ENCODE data around the gene GKAP1.
"Not testable (repeated sequence)": the region's sequence is repeated elsewhere in the genome, so short reads cannot be mapped to it uniquely, and the experiment has no call there.

GKAP1 gene

DNA sequence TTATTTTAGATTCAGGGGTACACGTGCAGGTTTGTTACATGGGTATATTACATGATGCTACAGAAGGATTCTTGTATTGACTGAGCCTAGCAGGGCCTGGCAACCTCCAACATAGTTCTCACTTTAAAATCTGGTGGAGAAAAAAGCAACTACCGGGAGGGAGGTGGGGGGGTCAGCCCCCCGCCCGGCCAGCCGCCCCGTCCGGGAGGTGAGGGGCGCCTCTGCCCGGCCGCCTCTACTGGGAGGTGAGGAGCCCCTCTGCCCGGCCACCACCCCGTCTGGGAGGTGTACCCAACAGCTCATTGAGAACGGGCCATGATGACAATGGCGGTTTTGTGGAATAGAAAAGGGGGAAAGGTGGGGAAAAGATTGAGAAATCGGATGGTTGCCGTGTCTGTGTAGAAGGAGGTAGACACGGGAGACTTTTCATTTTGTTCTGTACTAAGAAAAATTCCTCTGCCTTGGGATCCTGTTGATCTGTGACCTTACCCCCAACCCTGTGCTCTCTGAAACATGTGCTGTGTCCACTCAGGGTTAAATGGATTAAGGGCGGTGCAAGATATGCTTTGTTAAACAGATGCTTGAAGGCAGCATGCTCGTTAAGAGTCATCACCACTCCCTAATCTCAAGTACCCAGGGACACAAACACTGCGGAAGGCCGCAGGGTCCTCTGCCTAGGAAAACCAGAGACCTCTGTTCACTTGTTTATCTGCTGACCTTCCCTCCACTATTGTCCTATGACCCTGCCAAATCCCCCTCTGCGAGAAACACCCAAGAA is 88.8 kb downstream of the GKAP1 start:
- DNase-seq (ENCODE audit: low read depth in 2 of 2), result not testable (repeated sequence)

- DNase-seq (ENCODE audit: low read depth in 2 of 2), result no peak
Measured at GRCh38 chr9:83724436-83724835, 93.1 kb downstream of the GKAP1 start.

DNA sequence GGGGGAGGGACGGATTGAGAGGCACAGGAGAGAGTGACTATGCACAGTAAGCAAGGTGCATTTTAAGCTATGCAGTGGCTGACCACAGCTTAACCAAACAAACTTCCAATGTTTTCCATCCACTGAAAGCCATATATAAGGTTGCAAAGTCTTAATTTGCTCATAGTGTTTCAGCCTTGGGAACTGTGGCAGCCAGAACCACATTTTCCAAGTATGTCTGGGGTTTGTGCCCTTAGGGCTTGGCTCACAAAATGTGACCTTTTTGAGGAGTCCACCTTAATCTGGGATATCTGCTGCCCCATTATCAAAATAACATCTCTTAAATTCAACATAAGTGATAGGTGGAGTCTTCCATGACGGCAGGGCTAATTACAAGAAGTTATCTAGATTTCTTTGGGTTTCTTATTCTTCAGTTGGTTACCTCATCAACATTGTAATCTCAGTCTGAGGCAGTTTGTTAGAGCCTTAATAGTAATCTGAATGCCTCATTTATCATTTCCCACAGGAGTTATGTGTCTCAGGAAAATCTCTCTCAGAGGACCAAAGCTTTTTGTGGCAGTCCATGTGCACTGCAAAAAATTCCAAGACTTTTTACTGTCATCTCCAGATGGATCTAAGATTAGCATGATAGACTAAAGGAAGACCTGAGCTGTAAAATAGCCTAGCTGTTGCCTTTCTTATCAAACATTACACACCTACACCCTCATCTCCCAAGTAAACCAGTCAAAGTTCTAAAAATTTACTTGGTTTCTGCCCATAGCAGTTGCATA is 94.7 kb downstream of the GKAP1 start:
- no peak for DNase-seq (ENCODE audit: low read depth in 2 of 2)

- no peak for DNase-seq (ENCODE audit: low read depth in 2 of 2)
Measured at GRCh38 chr9:83721509-83721908, 96.1 kb downstream of the GKAP1 start.

- DNase-seq (ENCODE audit: low read depth in 2 of 2), result no peak
Measured at GRCh38 chr9:83715794-83716193, 101.8 kb downstream of the GKAP1 start.

GRCh38 chr9:83715221-83715620 is 102.3 kb downstream of the GKAP1 start:
- no peak for DNase-seq (ENCODE audit: low read depth in 2 of 2)

GRCh38 chr9:83714329-83714728 is 103.2 kb downstream of the GKAP1 start:
- DNase-seq (ENCODE audit: low read depth in 2 of 2), result no peak

GRCh38 chr9:83708515-83709158 is 108.9 kb downstream of the GKAP1 start:
- DNase-seq (ENCODE audit: low read depth in 2 of 2), result peak; percentile 32 to 46

- DNase-seq (ENCODE audit: low read depth in 2 of 2), result peak; percentile 83 to 84
Measured at GRCh38 chr9:83707768-83708514, 109.6 kb downstream of the GKAP1 start, which contains the start of gene UBQLN1. UBQLN1 (minus strand) TSS chr9:83707958; CDS start chr9:83707679, 279 bp downstream.

DNA sequence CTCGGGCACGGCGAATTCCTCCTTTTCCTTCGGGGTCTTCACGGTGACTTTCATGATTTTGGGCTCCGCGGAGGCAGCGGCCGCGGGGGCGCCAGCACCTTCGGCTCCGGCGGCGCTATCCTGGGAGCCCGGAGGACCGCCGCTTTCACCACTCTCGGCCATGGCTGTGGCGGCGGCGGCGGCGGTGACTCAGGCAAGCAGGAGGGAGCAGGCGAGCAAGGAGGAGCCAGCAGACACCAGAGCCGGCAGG is 110.1 kb downstream of the GKAP1 start:
- DNase-seq (ENCODE audit: low read depth in 2 of 2), result peak in 1 of 2 donors; percentile 64

GRCh38 chr9:83706676-83707517 is 110.7 kb downstream of the GKAP1 start:
- peak; percentile 67 for DNase-seq (ENCODE audit: low read depth in 2 of 2)

DNA sequence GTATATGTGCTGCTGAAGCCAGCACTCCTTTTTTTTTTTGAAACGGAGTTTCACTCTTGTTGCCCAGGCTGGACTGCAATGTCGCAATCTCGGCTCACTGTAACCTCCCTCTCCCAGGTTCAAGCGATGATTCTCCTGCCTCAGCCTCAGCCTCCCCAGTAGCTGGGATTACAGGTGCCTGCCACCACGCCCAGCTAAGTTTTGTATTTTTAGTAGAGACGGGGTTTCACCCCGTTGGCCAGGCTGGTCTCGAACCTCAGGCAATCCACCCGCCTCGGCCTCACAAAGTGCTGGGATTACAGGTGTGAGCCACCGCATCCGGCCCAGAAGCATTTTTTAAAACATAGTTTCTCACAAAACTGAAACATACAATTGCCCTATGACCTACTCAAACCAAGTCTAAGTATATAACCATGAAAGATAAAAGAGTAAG is 112.3 kb downstream of the GKAP1 start:
- DNase-seq (ENCODE audit: low read depth in 2 of 2), result not testable (repeated sequence)

GRCh38 chr9:83701769-83702168 is 115.8 kb downstream of the GKAP1 start:
- DNase-seq (ENCODE audit: low read depth in 2 of 2), result no peak

DNA sequence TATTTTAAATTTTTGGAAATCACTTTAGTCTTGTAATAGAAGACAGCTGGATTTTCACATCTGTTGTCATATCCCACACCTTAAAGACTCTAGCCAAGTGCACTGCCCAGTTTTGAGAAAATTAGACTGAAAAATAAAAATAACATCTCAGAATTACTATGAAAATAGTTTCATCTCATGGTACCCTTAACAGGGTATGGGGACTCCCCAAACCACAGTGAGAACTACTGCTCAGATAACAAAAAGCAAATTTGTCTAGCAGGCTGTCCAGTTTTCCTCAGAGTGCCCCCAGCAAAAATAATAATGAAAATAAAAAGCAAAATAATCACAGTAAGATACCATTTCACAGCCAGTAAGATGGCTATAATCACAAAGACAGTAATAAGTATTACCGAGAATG is 116.3 kb downstream of the GKAP1 start:
- no peak for DNase-seq (ENCODE audit: low read depth in 2 of 2)

DNA sequence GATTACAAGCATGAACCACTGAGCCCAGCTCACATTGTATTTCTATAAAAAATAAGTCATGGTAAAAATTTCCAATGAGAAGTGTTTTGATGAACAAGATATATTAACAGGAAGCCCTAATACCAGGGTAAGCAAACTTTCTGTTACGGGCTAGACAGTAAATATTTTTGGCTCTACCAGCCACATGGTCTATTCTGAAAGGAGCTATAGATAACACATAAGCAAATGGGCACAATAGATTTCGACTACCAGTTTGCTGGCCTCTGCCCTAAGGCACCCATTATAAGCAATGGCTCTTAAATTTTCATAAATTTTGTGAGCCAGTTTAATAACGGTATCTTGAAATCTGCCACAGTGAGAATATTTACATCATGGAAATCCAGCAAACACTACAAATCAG is 118.0 kb downstream of the GKAP1 start:
- no peak for DNase-seq (ENCODE audit: low read depth in 2 of 2)

DNA sequence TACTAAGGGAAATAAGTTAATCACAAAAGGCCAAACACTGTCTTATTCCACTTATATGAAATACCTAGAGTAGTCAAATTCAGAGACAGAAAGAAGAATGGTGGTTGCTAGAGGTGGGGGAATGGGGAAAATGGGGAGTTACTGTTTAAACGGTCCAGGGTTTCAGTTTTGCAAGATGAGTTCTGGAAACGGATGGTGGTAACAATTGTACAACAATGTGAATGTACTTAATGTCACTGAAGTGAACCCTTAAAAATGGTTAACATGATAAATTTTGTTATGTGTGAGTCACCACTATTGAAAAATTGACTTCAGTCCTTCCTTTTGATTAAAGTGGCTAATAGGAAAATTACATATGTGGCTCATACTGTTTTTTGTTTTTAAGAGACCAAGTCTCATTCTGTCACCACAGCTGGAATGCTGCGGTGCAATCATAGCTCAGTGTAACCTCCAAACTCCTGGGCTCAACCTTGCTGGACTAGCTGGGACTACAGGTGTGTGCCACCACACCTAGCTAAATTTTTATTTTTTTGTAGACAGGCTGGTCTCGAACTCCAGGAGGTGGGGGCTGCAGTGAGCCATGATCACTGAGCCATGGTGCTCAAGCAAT is 118.5 kb downstream of the GKAP1 start:
- DNase-seq (ENCODE audit: low read depth in 2 of 2), result no peak

- no peak for DNase-seq (ENCODE audit: low read depth in 2 of 2)
Measured at GRCh38 chr9:83691492-83691891, 126.1 kb downstream of the GKAP1 start.

Measured in stimulated activated CD8-positive, alpha-beta memory T cell treated with anti-CD3 and anti-CD28 coated beads, Interleukin-15, amount 100 ng/mL, for 48 hours (primary cell).